ENCODE measurements around the gene FNDC10. TPM values are rescaled to one million over a fixed set of nuclear protein-coding genes. Genes with fewer than 3 reads are reported as not detected.

Gene FNDC10
- total RNA-seq, 2 donors from 2014 or later: 1.2 to 3.6 TPM

GRCh38 chr1:1629430-1630190, 29.7 kb upstream of the FNDC10 start:
- intact Hi-C loops (cut with DNase I): no loop called here
- DNase-seq (ENCODE audit: low spot score): peak; percentile 83

- intact Hi-C loops (cut with DNase I): no loop called here
- DNase-seq (ENCODE audit: low spot score): peak; percentile 81
These were observed 29.0 kb upstream of the FNDC10 start for GRCh38 chr1:1628754-1629429.

DNA sequence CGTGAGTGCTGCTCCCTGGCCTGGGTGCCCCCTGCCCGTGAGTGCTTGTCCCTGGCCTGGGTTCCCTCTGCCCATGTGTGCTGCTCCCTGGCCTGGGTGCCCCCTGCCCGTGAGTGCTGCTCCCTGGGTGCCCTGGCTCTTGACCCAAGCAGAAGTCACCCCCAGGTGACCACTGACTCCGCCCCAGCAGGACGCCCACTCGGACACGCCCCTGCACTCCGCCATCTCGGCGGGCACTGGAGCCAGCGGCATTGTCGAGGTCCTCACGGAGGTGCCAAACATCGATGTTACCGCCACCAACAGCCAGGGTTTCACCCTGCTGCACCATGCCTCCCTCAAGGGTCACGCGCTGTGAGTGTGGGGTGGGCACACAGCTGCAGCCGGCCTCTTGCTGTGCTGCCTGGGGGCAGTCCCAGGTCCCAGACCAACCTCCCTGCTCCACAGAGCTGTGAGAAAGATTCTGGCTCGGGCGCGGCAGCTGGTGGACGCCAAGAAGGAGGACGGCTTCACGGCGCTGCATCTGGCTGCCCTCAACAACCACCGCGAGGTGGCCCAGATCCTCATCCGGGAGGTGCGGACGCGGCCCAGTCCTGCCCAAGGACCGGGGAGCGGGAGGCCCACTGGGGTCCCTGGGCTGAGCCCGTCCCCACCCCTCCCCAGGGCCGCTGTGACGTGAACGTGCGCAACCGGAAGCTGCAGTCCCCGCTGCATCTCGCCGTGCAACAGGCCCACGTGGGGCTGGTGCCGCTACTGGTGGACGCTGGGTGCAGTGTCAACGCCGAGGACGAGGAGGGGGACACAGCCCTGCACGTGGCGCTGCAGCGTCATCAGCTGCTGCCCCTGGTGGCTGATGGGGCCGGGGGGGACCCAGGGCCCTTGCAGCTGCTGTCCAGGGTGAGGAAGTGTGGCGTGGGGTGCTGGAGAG, 28.2 kb upstream of the FNDC10 start:
- DNase-seq (ENCODE audit: low spot score): peak; percentile 83

GRCh38 chr1:1627261-1627828, 27.4 kb upstream of the FNDC10 start:
- intact Hi-C loops (cut with DNase I): no loop called here
- DNase-seq (ENCODE audit: low spot score): peak; percentile 84

More for the DNA sequence above, 28.2 kb upstream of the FNDC10 start:
- intact Hi-C loops (cut with DNase I): no loop called here

- intact Hi-C loops (cut with DNase I): no loop called here
- no peak for DNase-seq (ENCODE audit: low spot score)
These were observed 26.5 kb upstream of the FNDC10 start for GRCh38 chr1:1626207-1627141.

DNA sequence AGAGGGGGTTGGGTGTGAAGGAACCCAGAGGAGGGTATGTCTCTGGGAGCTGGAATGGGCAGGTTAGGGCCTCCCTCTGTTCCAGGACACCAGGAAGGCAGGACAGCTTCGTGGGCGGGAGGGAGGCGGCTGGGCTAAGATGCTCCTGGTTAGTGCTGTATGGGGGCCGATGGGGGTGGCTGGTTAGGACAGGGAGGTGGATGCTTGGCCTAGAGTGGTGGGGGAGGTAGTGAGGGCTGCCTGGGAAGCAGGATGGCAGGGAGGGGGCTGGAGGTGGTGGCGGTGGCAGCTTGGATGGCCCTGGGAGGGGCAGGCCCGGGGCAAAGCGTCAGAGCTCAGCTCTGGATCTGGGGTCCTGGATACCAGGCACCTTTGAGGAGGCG, 25.9 kb upstream of the FNDC10 start:
- intact Hi-C loops (cut with DNase I): no loop called here
- no peak for DNase-seq (ENCODE audit: low spot score)

DNA sequence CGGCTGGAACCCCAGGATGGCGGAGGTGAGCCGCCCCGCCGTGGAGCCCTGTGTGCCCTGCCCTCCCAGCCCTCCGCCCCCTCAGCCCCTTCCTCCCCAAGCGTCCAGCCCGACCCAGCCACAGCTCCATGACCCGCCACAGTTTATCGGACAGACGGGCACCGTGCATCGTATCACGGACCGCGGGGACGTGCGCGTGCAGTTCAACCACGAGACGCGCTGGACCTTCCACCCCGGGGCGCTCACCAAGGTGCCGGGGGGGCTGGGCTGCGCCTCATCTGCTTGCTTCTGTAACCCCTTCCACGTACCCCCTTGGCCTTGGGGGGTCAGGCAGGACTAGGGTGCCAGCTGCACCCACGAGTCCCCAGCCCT, 25.5 kb upstream of the FNDC10 start:
- DNase-seq (ENCODE audit: low spot score): peak; percentile 81
- intact Hi-C loops (cut with DNase I): no loop called here

GRCh38 chr1:1624443-1625403, 24.8 kb upstream of the FNDC10 start:
- peak; percentile 83 for DNase-seq (ENCODE audit: low spot score)
- intact Hi-C loops (cut with DNase I): no loop called here

DNA sequence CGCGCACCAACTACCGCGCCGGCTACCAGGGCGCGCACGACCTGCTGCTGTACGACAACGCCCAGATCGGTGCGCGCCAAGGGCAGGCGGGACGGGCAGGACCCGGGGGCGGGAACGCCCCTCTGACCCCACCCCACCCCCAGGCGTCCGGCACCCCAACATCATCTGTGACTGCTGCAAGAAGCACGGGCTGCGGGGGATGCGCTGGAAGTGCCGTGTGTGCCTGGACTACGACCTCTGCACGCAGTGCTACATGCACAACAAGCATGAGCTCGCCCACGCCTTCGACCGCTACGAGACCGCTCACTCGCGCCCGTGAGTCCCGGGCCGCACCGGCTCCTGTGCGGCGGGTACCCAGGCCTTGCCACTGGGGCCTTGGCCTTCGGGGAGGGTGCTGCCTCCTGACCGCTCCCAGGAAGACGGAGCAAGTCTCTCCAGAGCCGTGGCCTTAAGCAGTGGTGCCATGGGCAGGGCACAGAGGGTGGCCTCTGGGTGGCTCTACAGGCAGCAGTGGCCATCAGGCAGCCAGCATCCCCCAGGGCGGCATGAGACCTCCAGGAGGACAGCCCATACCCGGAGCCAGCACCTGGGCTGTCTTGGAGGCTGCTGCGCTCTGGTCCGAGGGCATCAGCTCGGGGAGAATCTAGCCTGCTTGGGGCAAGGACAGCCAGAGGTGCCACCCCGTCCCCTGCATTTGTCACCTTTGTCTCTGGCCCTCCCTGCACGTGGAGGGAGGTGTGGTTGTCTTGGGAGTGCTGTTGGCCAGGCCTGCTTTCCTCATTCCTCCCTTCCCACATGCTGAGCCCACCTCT, 23.9 kb upstream of the FNDC10 start:
- intact Hi-C loops (cut with DNase I): no loop called here
- peak; percentile 82 for DNase-seq (ENCODE audit: low spot score)

GRCh38 chr1:1623181-1623630, 23.3 kb upstream of the FNDC10 start:
- no peak for DNase-seq (ENCODE audit: low spot score)
- intact Hi-C loops (cut with DNase I): no loop called here

GRCh38 chr1:1622788-1623094, 22.8 kb upstream of the FNDC10 start:
- intact Hi-C loops (cut with DNase I): no loop called here
- DNase-seq (ENCODE audit: low spot score): no peak

DNA sequence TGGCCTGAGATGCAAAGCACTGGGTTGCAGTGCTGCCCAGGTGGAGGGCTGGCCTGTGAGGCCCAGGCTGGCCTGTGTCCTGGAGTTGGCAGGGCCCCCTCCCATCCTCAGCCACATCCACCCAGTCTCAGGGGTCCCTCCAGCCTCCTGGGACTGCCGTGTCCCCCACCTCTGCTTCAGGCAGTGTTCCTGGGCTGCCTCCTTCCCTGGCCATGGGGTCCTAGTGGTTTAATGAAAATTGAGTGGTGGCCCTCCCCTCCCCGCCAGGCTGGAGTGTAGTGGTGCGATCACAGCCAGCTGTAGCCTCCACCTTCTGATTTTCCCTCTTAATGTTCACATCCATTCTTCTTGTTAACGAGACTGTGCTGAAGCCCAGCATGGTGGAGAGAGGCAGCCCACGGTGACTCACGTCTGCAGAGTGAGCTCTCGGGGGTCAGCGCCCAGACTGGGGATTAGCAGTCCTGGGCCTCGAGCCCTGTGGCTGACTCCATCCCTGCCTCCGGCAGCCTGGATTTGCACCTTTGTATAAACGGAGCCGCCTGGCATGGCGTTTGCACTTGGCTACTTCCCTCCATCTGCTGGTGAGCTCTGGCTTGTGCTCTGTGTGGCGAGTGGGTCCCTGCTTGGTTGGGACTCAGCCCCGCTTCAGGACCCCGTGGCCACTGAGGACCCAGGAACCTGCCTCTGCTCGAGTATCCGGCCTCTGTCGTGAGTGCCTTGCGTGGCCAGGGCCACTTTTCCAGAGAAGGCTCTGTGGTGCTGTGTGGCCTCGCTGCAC, 22.3 kb upstream of the FNDC10 start:
- intact Hi-C loops (cut with DNase I): no loop called here
- no peak for DNase-seq (ENCODE audit: low spot score)

GRCh38 chr1:1621173-1622009, 21.5 kb upstream of the FNDC10 start:
- intact Hi-C loops (cut with DNase I): no loop called here
- DNase-seq (ENCODE audit: low spot score): no peak

GRCh38 chr1:1620433-1621139, 20.7 kb upstream of the FNDC10 start:
- intact Hi-C loops (cut with DNase I): no loop called here
- no peak for DNase-seq (ENCODE audit: low spot score)

All from posterior vena cava (tissue), 2 donors.